K562 (cell line): Measurements from ENCODE around the gene RHEBL1. TPM values are rescaled to one million over a fixed set of nuclear protein-coding genes. Genes with fewer than 3 reads are reported as not detected.

Experiments
- ATAC-seq: fragments of 200-7000 bp; cut with Tn5 transposase; 3 replicates; pipeline ENCODE4 v1.9.1; 2020; ENCODE audit warnings: moderate library complexity
- BruUV-seq: library from RNA; stranded (reverse); fragments of 400-500 nt; replicated peaks from 2 replicates; lab custom pipeline; 2021; lab: Mats Ljungman, UMichigan
- CTCF ChIA-PET: fragments of 300-600 bp; formaldehyde crosslinking; extraction: SDS; loops from one replicate; lab custom pipeline; 2021; ENCODE audit warnings: low intra/inter-chr PET ratio; lab: Yijun Ruan, JAX
- POLR2A ChIA-PET: fragments of 300-600, 350-650 bp; sonication (Branson Sonifier 250); formaldehyde crosslinking; extraction: SDS; loops from one replicate; lab custom pipeline; 2021; ENCODE audit warnings: antibody characterized with exemption, inconsistent platforms; lab: Yijun Ruan, JAX
- DNase-seq, 4 experiments: peaks; one replicate each; pipeline versions ENCODE4 v3.0.0 to v3.0.0-alpha.2; 2011 to 2018; ENCODE audit warnings: low spot score in 3 of 4, mixed read lengths in 3 of 4; ENCODE audit errors: extremely low read depth in 1 of 4
- FAIRE-seq: peaks from 2 replicates; lab custom pipeline; 2011; peaks lifted over from hg19 to GRCh38; lab: Jason Lieb, UNC
- H2AFZ ChIP-seq: 2 replicates; pipeline ENCODE4 v1.6.0; 2011; ENCODE audit warnings: low read depth, low read length, control low read depth, inconsistent platforms
- H3K27ac ChIP-seq: fragments of 200-600 bp; 3 replicates; pipeline ENCODE4 v1.8.0; 2011; ENCODE audit warnings: low read depth, mild to moderate bottlenecking, control low read depth, inconsistent platforms, low read length, moderate library complexity, mixed read lengths; ENCODE audit errors: extremely low read depth
- H3K27me3 ChIP-seq, 2 experiments: fragments of 300-600 bp in 1 of 2; 2 replicates in 1 of 2; 3 replicates in 1 of 2; pipeline versions ENCODE4 v1.6.0 to v1.8.0; 2011; ENCODE audit warnings: inconsistent platforms in 2 of 2, low read length in 2 of 2, mild to moderate bottlenecking in 1 of 2, mixed read lengths in 1 of 2, moderate library complexity in 1 of 2; ENCODE audit not compliant: control insufficient read depth in 2 of 2, insufficient read depth in 2 of 2
- H3K36me3 ChIP-seq: fragments of 300-600 bp; 3 replicates; pipeline ENCODE4 v1.8.0; 2011; ENCODE audit warnings: mild to moderate bottlenecking, low read length, inconsistent platforms; ENCODE audit not compliant: control insufficient read depth, insufficient read depth
- H3K4me1 ChIP-seq, 2 experiments: fragments of 200-600 bp in 1 of 2; replicated peaks in 1 of 2; 2 replicates in 1 of 2; 3 replicates in 1 of 2; pipeline versions ENCODE4 v1.5.1 to v1.8.0; 2011; ENCODE audit warnings: inconsistent platforms in 2 of 2, low read length in 2 of 2, mild to moderate bottlenecking in 1 of 2, mixed read lengths in 1 of 2, moderate library complexity in 1 of 2; ENCODE audit not compliant: control insufficient read depth in 2 of 2, insufficient read depth in 2 of 2
- H3K4me2 ChIP-seq: 2 replicates; pipeline ENCODE4 v1.6.1; 2011; ENCODE audit warnings: low read length, control low read depth, inconsistent platforms, mixed read lengths; ENCODE audit not compliant: insufficient read depth
- H3K4me3 ChIP-seq: fragments of 200-600 bp; sonication (generic), shearing (Covaris generic); 2 replicates; pipeline ENCODE4 v1.5.1; 2016; ENCODE audit warnings: control low read depth, inconsistent platforms
- H3K79me2 ChIP-seq: fragments of 200-600 bp; 3 replicates; pipeline ENCODE4 v1.8.0; 2011; ENCODE audit warnings: low read length, inconsistent platforms; ENCODE audit not compliant: control insufficient read depth, insufficient read depth
- H3K9ac ChIP-seq, 2 experiments: 2 replicates each; pipeline versions ENCODE4 v1.6.0 to v1.6.1; 2011; ENCODE audit warnings: low read depth in 2 of 2, low read length in 2 of 2, control low read depth in 1 of 2, inconsistent platforms in 1 of 2, mild to moderate bottlenecking in 1 of 2, mixed read lengths in 1 of 2; ENCODE audit not compliant: insufficient read depth in 1 of 2
- H3K9me1 ChIP-seq: one replicate; pipeline ENCODE4 v1.6.0; 2011; ENCODE audit warnings: inconsistent platforms, mild to moderate bottlenecking, low read length, moderate library complexity; ENCODE audit not compliant: control insufficient read depth, insufficient read depth
- H3K9me3 ChIP-seq: replicated peaks from 2 replicates; pipeline ENCODE4 v1.5.1; 2011; ENCODE audit warnings: low read depth, low read length, inconsistent platforms; ENCODE audit not compliant: control insufficient read depth, insufficient read depth
- H4K20me1 ChIP-seq: replicated peaks from 2 replicates; pipeline ENCODE4 v1.6.1; 2011; ENCODE audit warnings: low read length, inconsistent platforms, mixed read lengths; ENCODE audit not compliant: control insufficient read depth, insufficient read depth
- FUS ChIP-seq: fragments of 200-400 bp; formaldehyde crosslinking; optimal IDR thresholded peaks from 2 replicates; pipeline ENCODE3; 2017; ENCODE audit warnings: low read depth, low read length
- HNRNPL ChIP-seq: fragments of 200-400 bp; formaldehyde crosslinking; IDR thresholded peaks from 2 replicates; pipeline ENCODE4 v1.6.1; 2017; ENCODE audit warnings: low read depth, mild to moderate bottlenecking, low read length
- WGBS: fragments of 100-300 bp; shearing (Covaris generic); methylation state at CpG from one replicate; pipeline ENCODE4 v1.1.6; 2016; ENCODE audit warnings: low coverage, mixed read lengths; ENCODE audit not compliant: insufficient coverage; ENCODE audit errors: missing lambda C conversion rate; 5-methylcytosine and 5-hydroxymethylcytosine counted together
- in situ Hi-C: fragments of 300-500 bp; cut with MboI; formaldehyde crosslinking; loops from 4 replicates; pipeline ENCODE4 v1.15.0; 2018; ENCODE audit warnings: inconsistent platforms, mixed read lengths
- intact Hi-C: fragments of 100-400 bp; cut with micrococcal nuclease; formaldehyde crosslinking; loops from 2 replicates; pipeline ENCODE4 v1.14.2; 2022
- polyA plus RNA-seq, 8 experiments: library from polyadenylated mRNA; depleted of rRNA in 4 of 8; stranded (reverse) in 5 of 8; unstranded in 3 of 8; fragments of >200 nt; fragmentation: Nextera tagmentation in 2 of 8; fragmentation: Illumina TruSeq in 1 of 8; extraction: Ambion mirVana in 2 of 8; extraction: Trizol in 1 of 8; gene quantifications; 2 replicates each; pipeline versions ENCODE4 v1.2.1 to v1.2.3, GENCODE V29; 2011 to 2014; ENCODE audit warnings: inconsistent platforms in 1 of 8, missing spikeins in 1 of 8
- total RNA-seq, 7 experiments: library from RNA; depleted of rRNA in 6 of 7; stranded (reverse); fragments of >200 nt in 6 of 7; fragmentation: Illumina TruSeq in 2 of 7; extraction: Trizol in 2 of 7; gene quantifications; 2 replicates each; pipeline versions ENCODE4 v1.2.1 to v1.2.3, GENCODE V29; 2011 to 2021; ENCODE audit warnings: low replicate concordance in 1 of 7
- TF ChIP-seq, protein P1 (sequence below): conservative IDR thresholded peaks from 2 replicates; pipeline ENCODE4 v1.6.1; 2011; ENCODE audit warnings: low read depth, mild to moderate bottlenecking, low read length; ENCODE audit not compliant: control insufficient read depth

RHEBL1 gene
- total and polyA plus RNA-seq, 9 of the 15 experiments (the other 6 are each of a cell fraction or from before 2014, with no cell fraction given) = 4.3 to 36.1 (median 8.2) TPM

DNA sequence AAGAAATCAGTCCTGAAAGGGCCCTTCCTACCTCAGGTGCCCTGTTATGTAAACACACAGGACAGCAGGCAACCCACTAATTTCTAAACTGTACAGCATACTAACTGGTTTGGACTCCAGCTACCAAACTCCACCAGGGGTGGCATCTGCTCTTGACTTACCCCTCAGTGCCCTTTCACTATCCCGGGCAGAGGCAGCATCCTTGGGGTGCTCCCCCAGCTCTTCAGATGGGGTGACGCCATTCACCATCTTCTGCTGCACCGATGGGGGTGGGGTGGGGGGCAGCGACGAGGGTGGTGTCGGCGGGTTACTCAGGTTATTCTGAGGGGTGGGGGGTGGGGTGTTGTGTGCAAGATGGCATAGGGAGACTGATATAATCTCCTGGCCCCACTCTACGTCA lies 39.7 kb downstream of the RHEBL1 start:
- Histone ChIP-seq H3K79me2 (no peaks in the 10 kb centered on the region), H3K4me3 (no peak overlapping the region), H3K9me1 (no peaks in the 10 kb centered on the region), H3K9me3 (no peaks in the 10 kb centered on the region), H3K4me2 (no peak overlapping the region), H3K27ac (no peak overlapping the region), H3K4me1 (peaks cover 0 to 10% of the 10 kb centered on the region in 2 experiments; a peak in 1 of 5 replicates), H3K9ac (no peak overlapping the region), H3K27me3 (no peaks in the 10 kb centered on the region), H4K20me1 (0 out of 2 replicates have a peak, but pooled peaks cover 5% of the 10 kb centered on the region), H2AFZ (no peak overlapping the region), H3K36me3 (peaks cover 100% of the 10 kb centered on the region)
- in situ Hi-C loops (no loop called here), intact Hi-C loops (no loop called here)
- ChIA-PET POLR2A (interaction anchor here (0.6 to 12.9 kb wide), 7 partner anchors 8 to 204 kb away, joined by 4 to 78 read pairs (median 7); partner anchors contain the start of gene PRKAG1), CTCF (no interaction called here)
- TF ChIP-seq FUS (no peak), HNRNPL (no peak)
- TF ChIP-seq, protein P1, sequence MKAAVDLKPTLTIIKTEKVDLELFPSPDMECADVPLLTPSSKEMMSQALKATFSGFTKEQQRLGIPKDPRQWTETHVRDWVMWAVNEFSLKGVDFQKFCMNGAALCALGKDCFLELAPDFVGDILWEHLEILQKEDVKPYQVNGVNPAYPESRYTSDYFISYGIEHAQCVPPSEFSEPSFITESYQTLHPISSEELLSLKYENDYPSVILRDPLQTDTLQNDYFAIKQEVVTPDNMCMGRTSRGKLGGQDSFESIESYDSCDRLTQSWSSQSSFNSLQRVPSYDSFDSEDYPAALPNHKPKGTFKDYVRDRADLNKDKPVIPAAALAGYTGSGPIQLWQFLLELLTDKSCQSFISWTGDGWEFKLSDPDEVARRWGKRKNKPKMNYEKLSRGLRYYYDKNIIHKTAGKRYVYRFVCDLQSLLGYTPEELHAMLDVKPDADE = no peak
- FAIRE-seq (no peak), DNase-seq (no peak), ATAC-seq (no peak)
- BruUV-seq = no TSS peak
- WGBS = 91% methylated on average over 6 of the region's 8 CpGs
